Esophagus muscularis mucosa (tissue), 4 donors: ENCODE results near the gene RHOF. TPM values are rescaled to one million over a fixed set of nuclear protein-coding genes. Genes with fewer than 3 reads are reported as not detected.
A peak's percentile ranks its signal among the peaks of the same experiment; 100 is the strongest.

ENCODE experiments used
- DNase-seq: peaks from one replicate; pipeline ENCODE4 v3.0.0-alpha.2; 2017; ENCODE audit errors: extremely low spot score
- H3K27ac ChIP-seq, 4 donors: fragments of 200-600 bp; sonication (generic); replicated peaks in 1 of 4; 1 replicate in 3 of 4; 2 replicates in 1 of 4; pipeline ENCODE4 v1.5.1; 2016 to 2019; ENCODE audit warnings: mild to moderate bottlenecking in 1 of 4
- H3K27me3 ChIP-seq, 4 donors: fragments of 200-600 bp; sonication (generic); one replicate each; pipeline versions ENCODE4 v1.5.1 to v1.6.0; 2016 to 2019
- H3K36me3 ChIP-seq, 4 donors: fragments of 200-600 bp; sonication (generic); one replicate each; pipeline ENCODE4 v1.5.1; 2016 to 2019
- H3K4me1 ChIP-seq, 4 donors: fragments of 200-600 bp; sonication (generic); one replicate each; pipeline ENCODE4 v1.5.1; 2016 to 2019
- H3K4me3 ChIP-seq, 4 donors: fragments of 200-600 bp; sonication (generic); 1 replicate in 2 of 4; 2 replicates in 2 of 4; pipeline ENCODE4 v1.5.1; 2016 to 2019; ENCODE audit warnings: mild to moderate bottlenecking in 4 of 4, moderate library complexity in 1 of 4
- H3K9me3 ChIP-seq, 4 donors: fragments of 200-600 bp; sonication (generic); 1 replicate in 3 of 4; 2 replicates in 1 of 4; pipeline ENCODE4 v1.5.1; 2016 to 2019
- CTCF ChIP-seq, 3 experiments: fragments of 200-600 bp in 2 of 3; fragments of 450-650 bp in 1 of 3; sonication (generic) in 2 of 3; IDR thresholded peaks; one replicate each; pipeline ENCODE4 v1.5.1; 2017 to 2019; ENCODE audit warnings: antibody characterized with exemption in 3 of 3, mild to moderate bottlenecking in 2 of 3, moderate library complexity in 1 of 3
- EP300 ChIP-seq: sonication (generic); formaldehyde crosslinking; IDR thresholded peaks from one replicate; pipeline ENCODE4 v1.6.1; 2017; ENCODE audit warnings: antibody characterized with exemption
- POLR2A ChIP-seq: fragments of 450-650 bp; IDR thresholded peaks from one replicate; pipeline ENCODE4 v1.6.1; 2017; ENCODE audit warnings: antibody characterized with exemption, moderate library complexity, mild to moderate bottlenecking, low read depth
- POLR2AphosphoS5 ChIP-seq, 2 donors: sonication (generic); formaldehyde crosslinking; IDR thresholded peaks; one replicate each; pipeline ENCODE4 v1.6.1; 2017; ENCODE audit warnings: antibody characterized with exemption in 2 of 2
- WGBS: methylation state at CpG from one replicate; pipeline ENCODE4 v1.1.5; 2018; 5-methylcytosine and 5-hydroxymethylcytosine counted together
- intact Hi-C: fragments of 100-400 bp; cut with DNase I; formaldehyde crosslinking; loops from one replicate; pipeline ENCODE4 v1.15.1; 2023
- total RNA-seq, 4 donors: library from RNA; depleted of rRNA; stranded (reverse); fragments of >200 nt; gene quantifications; one replicate each; pipeline versions ENCODE4 v1.1.0 to v1.2.1, GENCODE V29; 2016

The RHOF gene
- total RNA-seq, 4 donors from 2014 or later: 7.0 to 23.2 (median 15.9) TPM

- no peak for DNase-seq
- no peaks in the 10 kb centered on the region for H3K9me3 ChIP-seq
- no peaks in the 10 kb centered on the region for H3K27me3 ChIP-seq
- peaks cover 62 to 100% (median 90%) of the 10 kb centered on the region in 4 donors for H3K36me3 ChIP-seq
- peaks cover 0 to 10% (median 7%) of the 10 kb centered on the region in 4 donors for H3K4me1 ChIP-seq
- no peak overlapping the region for H3K27ac ChIP-seq
- WGBS: 84% methylated on average over 15 of the region's 39 CpGs
- TF ChIP-seq POLR2A (no peak), CTCF (IDR thresholded peaks at IDR 0.05) (no peak), EP300 (no peak), POLR2AphosphoS5 (IDR thresholded peaks at IDR 0.05) (no peak)
- H3K4me3 ChIP-seq: no peak overlapping the region
- intact Hi-C loops: no loop called here
These were observed 29.1 kb upstream of the RHOF start for GRCh38 chr12:121822393-121823100.

GRCh38 chr12:121820056-121820455 is 26.6 kb upstream of the RHOF start:
- no peak for TF ChIP-seq CTCF (IDR thresholded peaks at IDR 0.05)
- peak in 1 of 2 donors; percentile 4 for TF ChIP-seq POLR2AphosphoS5 (IDR thresholded peaks at IDR 0.05)
- Histone ChIP-seq H3K9me3 (no peaks in the 10 kb centered on the region), H3K27ac (no peak overlapping the region), H3K4me3 (no peak overlapping the region), H3K36me3 (peaks cover 76 to 100% (median 95%) of the 10 kb centered on the region in 4 donors), H3K27me3 (no peaks in the 10 kb centered on the region), H3K4me1 (peaks cover 0 to 2% (median under 1%) of the 10 kb centered on the region in 4 donors)
- intact Hi-C loops: no loop called here
- 89% methylated on average over 7 of the region's 7 CpGs for WGBS
- DNase-seq: no peak

- H3K36me3 ChIP-seq: peaks cover 81 to 100% (median 98%) of the 10 kb centered on the region in 4 donors
- DNase-seq: no peak
- H3K27me3 ChIP-seq: no peaks in the 10 kb centered on the region
- WGBS: 86% methylated on average over 22 of the region's 22 CpGs
- intact Hi-C loops: no loop called here
- TF ChIP-seq CTCF (IDR thresholded peaks at IDR 0.05): no peak
- no peak for TF ChIP-seq POLR2A
- no peak for TF ChIP-seq EP300
- TF ChIP-seq POLR2AphosphoS5 (IDR thresholded peaks at IDR 0.05): no peak
- peaks cover 0 to 5% (median 1%) of the 10 kb centered on the region in 4 donors for H3K4me1 ChIP-seq
- no peak overlapping the region for H3K27ac ChIP-seq
- H3K4me3 ChIP-seq: no peak overlapping the region
- H3K9me3 ChIP-seq: no peaks in the 10 kb centered on the region
These were observed 25.9 kb upstream of the RHOF start for GRCh38 chr12:121819212-121819949.

GRCh38 chr12:121817648-121818043 is 24.2 kb upstream of the RHOF start:
- no peak for DNase-seq
- intact Hi-C loops: no loop called here
- TF ChIP-seq POLR2A (no peak), POLR2AphosphoS5 (IDR thresholded peaks at IDR 0.05) (no peak)
- Histone ChIP-seq H3K4me3 (no peak overlapping the region), H3K27me3 (no peaks in the 10 kb centered on the region), H3K9me3 (no peaks in the 10 kb centered on the region), H3K4me1 (peaks cover 13 to 21% (median 17%) of the 10 kb centered on the region in 4 donors), H3K36me3 (peaks cover 64 to 97% (median 87%) of the 10 kb centered on the region in 4 donors), H3K27ac (no peak overlapping the region)
- 88% methylated on average over 18 of the region's 18 CpGs for WGBS

GRCh38 chr12:121816925-121817647 is 23.6 kb upstream of the RHOF start:
- peaks cover 62 to 91% (median 82%) of the 10 kb centered on the region in 4 donors for H3K36me3 ChIP-seq
- no peak overlapping the region for H3K27ac ChIP-seq
- intact Hi-C loops: no loop called here
- DNase-seq: no peak
- H3K4me1 ChIP-seq: peaks cover 17 to 27% (median 22%) of the 10 kb centered on the region in 4 donors
- no peaks in the 10 kb centered on the region for H3K9me3 ChIP-seq
- H3K27me3 ChIP-seq: no peaks in the 10 kb centered on the region
- no peak overlapping the region for H3K4me3 ChIP-seq
- 89% methylated on average over 27 of the region's 47 CpGs for WGBS
- TF ChIP-seq POLR2A (no peak), POLR2AphosphoS5 (IDR thresholded peaks at IDR 0.05) (no peak), CTCF (IDR thresholded peaks at IDR 0.05) (no peak), EP300 (no peak)
